Measurements from ENCODE around the gene CHST11.

DNA sequence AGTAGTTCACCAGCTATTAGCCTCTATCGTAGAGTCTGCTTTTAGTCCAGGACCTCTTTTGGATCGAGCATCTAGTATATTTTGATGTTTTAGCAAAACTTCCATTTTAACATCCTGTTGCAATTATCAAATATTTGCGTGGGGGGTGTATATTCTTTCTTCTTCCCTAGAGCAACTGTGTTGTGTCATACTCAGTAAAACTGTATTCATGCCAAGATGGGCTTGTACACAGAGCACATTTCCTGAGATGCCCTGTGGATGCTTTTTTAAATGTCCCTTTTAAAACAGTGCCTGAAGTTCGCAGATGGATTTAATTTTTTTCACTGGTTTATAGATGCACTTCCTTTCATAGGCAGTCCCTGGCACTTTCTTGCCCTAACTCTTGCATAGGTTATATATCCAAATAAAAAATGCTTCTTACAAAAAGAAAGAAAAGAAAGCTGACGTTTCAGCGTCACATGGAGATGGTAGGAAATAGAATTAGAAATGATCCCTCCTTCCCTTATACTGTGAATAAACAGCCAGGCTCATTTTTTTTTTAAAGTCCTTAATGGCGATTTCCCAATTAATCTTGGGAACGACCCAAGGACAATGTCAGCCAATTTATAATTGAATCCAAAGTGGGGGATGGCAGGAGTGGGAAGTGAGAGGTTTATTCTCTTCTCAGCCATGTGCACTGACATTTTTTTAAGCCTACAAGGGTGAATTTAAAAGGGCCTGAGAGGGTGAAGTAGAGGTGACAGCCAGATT lies 254.4 kb downstream of the CHST11 start:
- no peak for TF ChIP-seq CTCF (IDR thresholded peaks at IDR 0.05; ENCODE audit: insufficient read depth, low read length, poor library complexity, severe bottlenecking)
- TF ChIP-seq EZH2phosphoT487 (conservative IDR thresholded peaks at IDR 0.05; ENCODE audit: low read length), result no peak
